ENCODE data around the gene PNMT. TPM values are rescaled to one million over a fixed set of nuclear protein-coding genes. Genes with fewer than 3 reads are reported as not detected.

The PNMT gene
- total and polyA plus RNA-seq, 2 of the 8 experiments (the other 6 are each of a cell fraction or from before 2014, with no cell fraction given): 5.6 to 10.9 TPM

- Histone ChIP-seq H3K4ac (replicated peaks; ENCODE audit: insufficient read length, low read depth, low read length) (no peak overlapping the region), H3K9me3 (ENCODE audit: insufficient read depth in 2 of 2, low read depth in 1 of 2, low read length in 1 of 2) (no peaks in the 10 kb centered on the region), H4K91ac (replicated peaks; ENCODE audit: insufficient read length, low read length) (no peak overlapping the region), H2BK20ac (ENCODE audit: low read length) (no peak overlapping the region), H2BK5ac (ENCODE audit: low read depth, low read length) (no peak overlapping the region), H4K5ac (ENCODE audit: insufficient read length, low read depth, low read length) (no peak overlapping the region), H2AK5ac (ENCODE audit: low read depth, low read length) (no peak overlapping the region), H3K4me3 (ENCODE audit: extremely low read depth in 1 of 4, insufficient read depth in 2 of 4, low read depth in 3 of 4, low read length in 4 of 4) (no peak overlapping the region), H2BK15ac (ENCODE audit: low read length) (no peak overlapping the region), H3K56ac (replicated peaks; ENCODE audit: insufficient read length, low read depth, low read length) (no peak overlapping the region), H2AFZ (ENCODE audit: low read length) (no peak overlapping the region), H3K27ac (ENCODE audit: low read depth, low read length) (no peak overlapping the region), H3K14ac (ENCODE audit: insufficient read length) (no peak overlapping the region), H3K23me2 (ENCODE audit: low read depth, low read length) (no peaks in the 10 kb centered on the region), H4K8ac (ENCODE audit: extremely low read depth, insufficient read depth, low read length) (no peak overlapping the region), H3K79me2 (ENCODE audit: control insufficient read depth in 1 of 2, insufficient read depth in 2 of 2, low read length in 2 of 2) (no peaks in the 10 kb centered on the region), H3K36me3 (ENCODE audit: control insufficient read depth in 2 of 4, insufficient read depth in 4 of 4, low read length in 3 of 4) (peaks cover 0 to 3% (median 0%) of the 10 kb centered on the region in 4 experiments; a peak in 1 of 8 replicates), H4K20me1 (replicated peaks in 1 of 2; ENCODE audit: control insufficient read depth in 1 of 2, insufficient read depth in 2 of 2, low read length in 2 of 2) (peaks cover 0 to 2% of the 10 kb centered on the region in 2 experiments), H3K4me1 (replicated peaks in 1 of 4; ENCODE audit: control insufficient read depth in 3 of 4, insufficient read depth in 4 of 4, low read length in 3 of 4) (peaks cover 0 to 15% (median 8%) of the 10 kb centered on the region in 4 experiments; a peak in 6 of 7 replicates), H3K79me1 (ENCODE audit: low read depth, low read length) (no peaks in the 10 kb centered on the region), H2BK12ac (ENCODE audit: low read depth, low read length) (no peak overlapping the region; the same call in 1 of the 2 replicates), H3K4me2 (ENCODE audit: insufficient read depth in 1 of 2, low read depth in 2 of 2, low read length in 2 of 2) (no peak overlapping the region), H2BK120ac (replicated peaks; ENCODE audit: low read depth, low read length) (no peak overlapping the region), H3K27me3 (replicated peaks in 1 of 4; ENCODE audit: control insufficient read depth in 3 of 4, extremely low read depth in 1 of 4, insufficient read depth in 3 of 4, low read length in 3 of 4) (peaks cover 0 to 11% (median 2%) of the 10 kb centered on the region in 4 experiments; a peak in 3 of 7 replicates), H3K9ac (replicated peaks in 1 of 4; ENCODE audit: extremely low read depth in 1 of 4, low read depth in 3 of 4, low read length in 3 of 4) (no peak overlapping the region), H3K18ac (ENCODE audit: extremely low read depth, low read length) (no peak overlapping the region), H3K23ac (ENCODE audit: insufficient read length) (no peak overlapping the region)
- CTCF ChIA-PET (ENCODE audit: partially characterized antibody): interaction anchor here (0.9 to 52.4 kb wide), 10 partner anchors 8 to 107 kb away, joined by 3 to 1885 read pairs (median 8); partner anchors contain the start of genes MIEN1, PGAP3, PPP1R1B and STARD3
- no peak for DNase-seq (ENCODE audit: low read depth in 1 of 2, low spot score in 2 of 2)
- FAIRE-seq: no peak
- 90% methylated on average over 5 of the region's 5 CpGs; no CpG with 5 or more reads in 1 of the 2 experiments for WGBS, 2 experiments (ENCODE audit: extremely low coverage in 1 of 2, insufficient coverage in 1 of 2, insufficient read length in 1 of 2, insufficient replicate concordance in 2 of 2, low coverage in 1 of 2, low lambda C conversion rate in 2 of 2, missing lambda C conversion rate in 1 of 2)
- POLR2A ChIA-PET (ENCODE audit: partially characterized antibody): interaction anchor here (1.1 to 38.1 kb wide), 6 partner anchors 1 to 74 kb away, joined by 3 to 708 read pairs (median 4); partner anchors contain the start of genes ERBB2, PGAP3, PNMT and TCAP
- TF ChIP-seq CHD1 (IDR thresholded peaks at IDR 0.05; ENCODE audit: low read depth, low read length): no peak
- TF ChIP-seq BACH1 (IDR thresholded peaks at IDR 0.05; ENCODE audit: low read length): no peak
- no peak for TF ChIP-seq SP1 (IDR thresholded peaks at IDR 0.05; ENCODE audit: low read depth, low read length)
- no peak for TF ChIP-seq RAD21 (IDR thresholded peaks at IDR 0.05 in 1 of 2, conservative IDR thresholded peaks at IDR 0.05 in 1 of 2; ENCODE audit: low read depth in 2 of 2, low read length in 2 of 2)
- TF ChIP-seq CTCF (IDR thresholded peaks at IDR 0.05; ENCODE audit: control extremely low read depth in 1 of 3, insufficient read depth in 1 of 3, low read depth in 1 of 3, low read length in 3 of 3): no peak
- TF ChIP-seq SRF (IDR thresholded peaks at IDR 0.05; ENCODE audit: low read depth, low read length): no peak
- TF ChIP-seq GTF2F1 (IDR thresholded peaks at IDR 0.05; ENCODE audit: borderline replicate concordance, low read depth, low read length): no peak
- TF ChIP-seq SIN3A (conservative IDR thresholded peaks at IDR 0.05 in 1 of 2, IDR thresholded peaks at IDR 0.05 in 1 of 2; ENCODE audit: low read depth in 1 of 2, low read length in 2 of 2): no peak
- no peak for TF ChIP-seq KDM5A (IDR thresholded peaks at IDR 0.05; ENCODE audit: low read length)
- no peak for TF ChIP-seq ASH2L (IDR thresholded peaks at IDR 0.05; ENCODE audit: low read length)
- no peak for TF ChIP-seq MAX (IDR thresholded peaks at IDR 0.05)
Measured at GRCh38 chr17:39674179-39674578, 5.9 kb downstream of the PNMT start.
